ENCODE measurements around the gene GRAP2. TPM values are rescaled to one million over a fixed set of nuclear protein-coding genes. Genes with fewer than 3 reads are reported as not detected.

GRAP2 gene
- total RNA-seq, 1 donor from 2014 or later = not detected

DNA sequence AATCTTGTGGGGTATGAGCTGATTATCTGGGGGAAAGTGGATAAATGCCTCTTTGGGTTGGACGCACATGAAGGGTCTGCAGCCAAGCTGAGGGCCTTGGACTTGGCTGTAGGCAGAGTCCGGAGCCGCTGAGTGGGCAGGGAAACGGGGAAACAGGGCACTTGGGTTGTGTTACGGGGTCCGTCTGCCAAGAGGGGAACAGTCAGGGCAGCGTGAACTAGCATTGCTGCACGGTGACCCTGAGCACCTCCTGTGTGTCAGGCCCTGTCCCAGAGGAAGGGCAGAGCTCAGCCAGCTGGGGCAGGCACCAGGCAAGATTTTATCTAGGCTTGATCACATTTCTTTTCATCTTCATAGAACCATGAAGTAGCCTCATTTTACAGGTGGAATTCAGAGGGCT is 105.8 kb downstream of the GRAP2 start:
- peaks cover 52% of the 10 kb centered on the region for H3K4me1 ChIP-seq
- H3K27me3 ChIP-seq = peaks cover 17% of the 10 kb centered on the region
- no peak overlapping the region for H3K4me2 ChIP-seq
- no peaks in the 10 kb centered on the region for H3K36me3 ChIP-seq
- H3K9me3 ChIP-seq (ENCODE audit: low read depth) = no peaks in the 10 kb centered on the region
- H3K27ac Mint-ChIP-seq = peak overlapping the region; percentile 39
- no peak overlapping the region for H3K4me3 ChIP-seq
- H3K4me1 Mint-ChIP-seq = peaks cover 75% of the 10 kb centered on the region
- H2AFZ ChIP-seq (replicated peaks) = no peak overlapping the region
- TF ChIP-seq CTCF (IDR thresholded peaks at IDR 0.05) = no peak
- TF ChIP-seq EZH2phosphoT487 (IDR thresholded peaks at IDR 0.05) = no peak
- peaks cover 19% of the 10 kb centered on the region for H3K27me3 Mint-ChIP-seq (ENCODE audit: insufficient read depth, low read depth)
- no peaks in the 10 kb centered on the region for H3K9me3 Mint-ChIP-seq
- DNase-seq (ENCODE audit: low spot score) = no peak
- no peaks in the 10 kb centered on the region for H3K79me2 ChIP-seq (ENCODE audit: low read depth)
- H3K4me3 Mint-ChIP-seq = peak overlapping the region; percentile 21
- no peak overlapping the region for H3K27ac ChIP-seq
- peaks cover 25% of the 10 kb centered on the region for H3F3A ChIP-seq (ENCODE audit: low read depth)
- H4K20me1 ChIP-seq (ENCODE audit: low read depth) = peaks cover 4% of the 10 kb centered on the region
- no peak overlapping the region for H3K9ac ChIP-seq
- no peaks in the 10 kb centered on the region for H3K36me3 Mint-ChIP-seq

DNA sequence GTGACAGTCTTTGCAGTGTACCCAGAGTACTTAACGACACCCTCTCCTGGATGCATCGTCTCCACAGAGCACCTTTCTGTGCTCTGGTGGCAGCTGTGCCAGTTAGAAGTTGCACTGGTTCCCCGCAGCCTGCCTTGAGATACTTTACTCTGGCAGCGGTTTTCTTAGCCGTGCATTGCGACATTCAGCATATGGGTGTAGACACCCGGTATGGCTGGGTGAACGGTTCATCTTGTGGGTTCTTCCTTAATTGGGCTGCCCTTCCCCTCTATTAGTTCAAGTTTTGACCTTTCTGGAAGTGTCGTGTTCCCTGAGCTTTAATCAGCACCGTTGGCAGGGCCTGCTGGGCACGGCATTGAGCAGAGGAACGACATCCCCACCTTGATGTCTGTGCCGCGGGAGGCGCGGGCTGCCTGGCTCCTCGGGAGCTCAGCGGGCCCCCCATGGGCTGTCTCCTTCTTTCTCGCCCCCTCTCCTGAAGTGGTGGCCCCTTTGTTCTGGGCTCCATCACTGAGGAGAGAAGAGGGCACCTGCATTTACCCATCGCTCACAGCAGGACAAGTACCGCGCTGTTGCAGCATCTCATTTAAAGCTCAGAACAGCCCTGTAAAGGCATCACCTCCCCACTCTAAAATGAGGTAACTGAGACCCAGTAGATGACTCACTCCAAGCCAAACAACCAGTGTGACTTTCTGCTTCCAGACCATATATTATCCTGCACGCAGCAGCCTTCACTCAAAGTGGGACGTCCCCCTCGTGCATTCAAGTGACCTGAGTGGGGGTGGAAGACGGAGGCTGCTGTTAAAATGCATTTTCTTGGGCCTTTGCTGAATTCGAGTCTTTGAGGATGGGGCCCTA is 107.2 kb downstream of the GRAP2 start:
- no peak overlapping the region for H3K27ac Mint-ChIP-seq
- peaks cover 25% of the 10 kb centered on the region for H3F3A ChIP-seq (ENCODE audit: low read depth)

GRCh38 chr22:40008726-40009291 is 107.9 kb downstream of the GRAP2 start:
- no peaks in the 10 kb centered on the region for H3K36me3 Mint-ChIP-seq
- Histone ChIP-seq H3K27ac (no peak overlapping the region), H3K79me2 (ENCODE audit: low read depth) (no peaks in the 10 kb centered on the region), H3K9ac (no peak overlapping the region), H3K27me3 (peaks cover 17% of the 10 kb centered on the region), H3K9me3 (ENCODE audit: low read depth) (no peaks in the 10 kb centered on the region), H3K36me3 (no peaks in the 10 kb centered on the region), H3K4me1 (peaks cover 30% of the 10 kb centered on the region), H3K4me2 (peak overlapping the region; percentile 72), H3F3A (ENCODE audit: low read depth) (peaks cover 25% of the 10 kb centered on the region), H3K4me3 (peak overlapping the region; percentile 14), H2AFZ (replicated peaks) (no peak overlapping the region), H4K20me1 (ENCODE audit: low read depth) (peaks cover 4% of the 10 kb centered on the region)
- TF ChIP-seq EZH2phosphoT487 (IDR thresholded peaks at IDR 0.05) (no peak), EZH2 (IDR thresholded peaks at IDR 0.05) (no peak), CTCF (IDR thresholded peaks at IDR 0.05) (no peak)
- H3K27ac Mint-ChIP-seq = no peak overlapping the region
- DNase-seq (ENCODE audit: low spot score) = no peak
- no peaks in the 10 kb centered on the region for H3K9me3 Mint-ChIP-seq
- H3K27me3 Mint-ChIP-seq (ENCODE audit: insufficient read depth, low read depth) = peaks cover 24% of the 10 kb centered on the region
- H3K4me3 Mint-ChIP-seq = no peak overlapping the region
- peaks cover 60% of the 10 kb centered on the region for H3K4me1 Mint-ChIP-seq

More for the DNA sequence above, 107.2 kb downstream of the GRAP2 start:
- Histone ChIP-seq H3K4me3 (no peak overlapping the region), H3K27ac (no peak overlapping the region), H3K4me1 (peaks cover 37% of the 10 kb centered on the region), H3K27me3 (peaks cover 17% of the 10 kb centered on the region), H3K9me3 (ENCODE audit: low read depth) (no peaks in the 10 kb centered on the region), H4K20me1 (ENCODE audit: low read depth) (peaks cover 4% of the 10 kb centered on the region), H3K4me2 (peak overlapping the region; percentile 72), H3K9ac (no peak overlapping the region), H3K36me3 (no peaks in the 10 kb centered on the region), H2AFZ (replicated peaks) (no peak overlapping the region), H3K79me2 (ENCODE audit: low read depth) (no peaks in the 10 kb centered on the region)
- H3K27me3 Mint-ChIP-seq (ENCODE audit: insufficient read depth, low read depth) = peaks cover 24% of the 10 kb centered on the region
- no peak overlapping the region for H3K4me3 Mint-ChIP-seq
- no peak for DNase-seq (ENCODE audit: low spot score)
- H3K4me1 Mint-ChIP-seq = peaks cover 65% of the 10 kb centered on the region
- no peaks in the 10 kb centered on the region for H3K9me3 Mint-ChIP-seq
- TF ChIP-seq CTCF (IDR thresholded peaks at IDR 0.05) (no peak), EZH2phosphoT487 (IDR thresholded peaks at IDR 0.05) (no peak), EZH2 (IDR thresholded peaks at IDR 0.05) (no peak)
- no peaks in the 10 kb centered on the region for H3K36me3 Mint-ChIP-seq

All from neural progenitor cell (in vitro differentiated cells).